NCI-H2171 treated with DMSO at 0.1 percent for 48 hours (cell line): ENCODE measurements around the gene UBE2J2.

Experiments used
- DNase-seq: peaks from one replicate; lab custom pipeline; 2025; lab: John Stamatoyannopoulos, UW

The UBE2J2 gene

DNA sequence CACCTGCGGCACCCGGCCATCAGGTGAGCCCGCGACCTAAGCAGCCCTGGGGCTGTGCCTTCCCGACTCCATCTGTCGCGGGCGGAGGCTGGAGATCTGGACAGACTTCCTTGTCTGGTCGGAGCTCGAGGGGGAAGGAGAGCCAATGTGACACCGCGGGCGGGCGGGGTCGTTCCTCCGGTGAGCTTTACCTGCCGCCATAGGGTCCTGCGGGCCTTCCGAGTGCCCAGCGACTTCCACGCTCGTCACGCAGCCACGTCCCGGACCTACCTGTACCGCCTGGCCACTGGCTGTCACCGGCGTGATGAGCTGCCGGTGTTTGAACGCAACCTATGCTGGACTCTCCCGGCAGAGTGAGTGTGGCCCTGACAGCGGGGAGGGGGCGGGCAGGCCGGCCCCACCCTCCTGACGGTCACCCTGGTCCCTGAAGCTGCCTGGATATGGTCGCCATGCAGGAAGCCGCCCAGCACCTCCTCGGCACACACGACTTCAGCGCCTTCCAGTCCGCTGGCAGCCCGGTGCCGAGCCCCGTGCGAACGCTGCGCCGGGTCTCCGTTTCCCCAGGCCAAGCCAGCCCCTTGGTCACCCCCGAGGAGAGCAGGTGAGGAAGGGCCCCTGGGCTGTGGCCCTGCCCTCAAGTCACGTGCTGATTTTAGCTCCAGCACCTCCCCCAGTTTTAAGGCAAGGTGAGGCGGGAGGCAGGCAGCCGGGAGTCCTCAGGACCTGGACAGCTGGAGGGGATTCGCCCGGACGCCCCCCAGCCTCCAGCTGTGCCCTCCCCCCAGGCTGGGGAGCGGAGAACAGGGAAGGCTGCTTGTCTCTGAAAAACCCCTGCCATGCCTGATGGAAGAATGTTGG is 35.8 kb upstream of the UBE2J2 start:
- peak; percentile 22 for DNase-seq

DNA sequence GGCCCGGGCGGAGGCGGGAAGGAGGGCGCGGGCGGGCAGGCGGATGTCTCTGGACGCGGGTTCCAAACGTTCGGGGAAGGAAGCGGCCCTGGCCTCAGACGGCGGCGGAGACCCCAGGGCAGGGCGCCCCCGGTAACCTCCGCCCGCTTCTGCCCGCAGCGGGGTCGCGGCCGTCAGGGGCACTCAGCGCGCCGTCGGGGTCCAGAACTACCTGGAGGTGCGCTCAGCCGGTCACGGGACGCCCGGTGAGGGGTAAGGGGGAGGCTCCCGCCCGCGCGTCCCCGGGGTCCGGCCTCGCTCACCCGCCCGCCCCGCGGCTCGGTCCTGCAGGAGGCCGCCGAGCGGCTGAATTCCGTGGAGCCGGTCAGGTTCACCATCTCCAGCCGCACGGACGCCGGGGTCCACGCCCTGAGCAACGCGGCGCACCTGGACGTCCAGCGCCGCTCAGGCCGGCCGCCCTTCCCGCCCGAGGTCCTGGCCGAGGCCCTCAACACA is 35.1 kb upstream of the UBE2J2 start:
- no peak for DNase-seq

DNA sequence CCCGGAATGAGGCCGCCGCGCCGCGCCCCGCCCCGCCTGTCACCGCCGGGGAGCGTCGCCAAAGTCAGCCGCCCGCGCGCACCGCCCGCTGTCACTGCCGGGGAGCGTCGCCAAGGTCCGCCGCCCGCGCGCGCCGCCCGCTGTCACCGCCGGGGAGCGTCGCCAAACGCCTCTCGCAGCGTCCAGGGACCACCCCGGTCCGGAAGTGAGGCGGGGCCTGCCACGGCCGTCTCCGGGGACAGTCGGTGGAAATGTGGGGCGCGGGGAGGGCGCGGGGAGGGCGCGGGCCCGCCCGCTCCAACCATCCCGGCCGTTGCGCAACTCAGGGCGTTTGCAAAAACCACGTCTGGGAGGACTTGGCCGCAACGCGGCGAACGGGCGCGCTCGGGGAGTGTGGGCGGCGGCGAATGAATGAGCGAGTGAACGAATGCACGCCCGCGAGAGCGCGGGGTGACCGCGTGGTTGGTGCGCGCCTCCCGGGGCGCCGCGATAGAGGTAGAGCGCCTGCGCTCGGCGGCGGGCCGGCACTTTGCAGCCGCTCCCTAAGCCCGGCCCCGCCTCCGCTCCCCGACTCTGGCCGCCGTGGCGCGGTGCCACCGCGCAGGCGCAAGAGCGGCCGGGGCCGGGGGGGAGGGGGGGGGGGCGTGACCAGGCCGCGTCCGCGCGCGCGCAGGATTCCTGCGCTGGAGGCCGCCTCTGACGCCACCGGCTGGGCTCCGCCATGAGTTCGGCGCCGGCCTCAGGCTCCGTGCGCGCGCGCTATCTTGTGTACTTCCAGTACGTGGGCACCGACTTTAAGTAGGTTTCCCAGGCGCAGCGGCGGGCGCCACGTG is 34.5 kb upstream of the UBE2J2 start, which contains the start of the genes ACAP3 and PUSL1:
Gene ACAP3 (minus strand): TSS at position 8 of the 833 bp plus-strand sequence. CDS start 115 bp downstream, outside the sequence.
Gene PUSL1 (plus strand): TSS at position 675 of the 833 bp plus-strand sequence. CDS start 47 bp downstream, at position 722.
- DNase-seq, result peak; percentile 92

DNA sequence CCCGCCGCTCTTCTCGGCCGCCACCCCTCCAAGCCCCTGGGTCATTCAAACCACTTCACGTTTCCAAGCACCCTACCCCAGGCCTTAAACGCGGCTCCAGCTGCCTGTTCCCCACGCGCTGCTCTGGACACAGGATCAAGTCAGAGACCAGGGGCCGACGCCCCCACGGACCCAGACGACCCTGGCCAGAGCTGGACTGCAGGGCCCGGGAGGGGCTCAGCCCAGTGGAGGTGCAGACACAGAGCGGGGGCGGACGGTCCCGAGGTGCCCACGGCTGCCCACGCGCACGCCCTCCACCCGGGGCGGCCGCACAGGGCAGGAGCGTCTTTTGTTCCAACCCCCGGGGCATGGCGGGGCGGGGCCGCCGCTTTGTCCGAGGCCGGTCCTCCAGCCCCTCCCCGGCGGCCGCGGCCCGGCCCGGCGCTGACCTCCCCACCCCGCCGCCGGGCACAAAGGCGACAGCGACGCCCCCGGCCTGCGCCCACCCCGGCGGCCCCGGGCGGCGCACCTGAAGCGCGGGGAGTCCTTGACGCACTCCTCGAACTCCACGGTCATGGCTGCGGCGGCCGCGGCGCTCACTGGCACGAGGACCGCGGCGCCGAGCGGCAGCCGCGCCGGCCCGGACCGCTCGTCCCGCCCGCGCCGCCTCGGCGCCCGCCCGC is 33.7 kb upstream of the UBE2J2 start:
- no peak for DNase-seq

DNA sequence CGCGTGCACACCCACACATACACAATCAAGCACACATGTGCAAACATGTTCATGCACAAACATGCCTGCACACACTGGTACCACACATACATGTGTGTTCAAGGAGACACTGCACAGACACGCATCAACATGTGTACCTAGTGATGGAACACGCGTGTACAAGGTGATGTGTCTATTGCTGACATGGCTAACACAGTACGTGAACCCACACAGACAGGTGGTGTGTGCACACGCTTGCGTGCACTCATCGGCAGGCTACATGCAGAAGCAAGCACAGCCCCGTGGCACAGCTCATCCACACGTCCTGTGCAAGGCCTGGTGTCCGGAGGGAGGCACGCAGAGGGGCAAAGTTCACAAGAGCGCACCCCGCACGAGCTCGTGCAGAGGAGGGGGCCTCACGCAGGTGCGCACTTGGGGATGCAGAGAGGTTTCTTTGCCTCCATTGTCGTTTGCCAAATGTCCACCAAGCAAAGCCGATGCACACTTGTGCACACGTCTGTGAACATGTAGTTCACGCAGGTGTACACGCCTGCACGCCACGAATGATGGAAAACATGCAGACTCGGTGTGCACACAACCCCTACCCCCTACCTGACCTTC is 33.1 kb upstream of the UBE2J2 start:
- DNase-seq, result peak; percentile 54

DNA sequence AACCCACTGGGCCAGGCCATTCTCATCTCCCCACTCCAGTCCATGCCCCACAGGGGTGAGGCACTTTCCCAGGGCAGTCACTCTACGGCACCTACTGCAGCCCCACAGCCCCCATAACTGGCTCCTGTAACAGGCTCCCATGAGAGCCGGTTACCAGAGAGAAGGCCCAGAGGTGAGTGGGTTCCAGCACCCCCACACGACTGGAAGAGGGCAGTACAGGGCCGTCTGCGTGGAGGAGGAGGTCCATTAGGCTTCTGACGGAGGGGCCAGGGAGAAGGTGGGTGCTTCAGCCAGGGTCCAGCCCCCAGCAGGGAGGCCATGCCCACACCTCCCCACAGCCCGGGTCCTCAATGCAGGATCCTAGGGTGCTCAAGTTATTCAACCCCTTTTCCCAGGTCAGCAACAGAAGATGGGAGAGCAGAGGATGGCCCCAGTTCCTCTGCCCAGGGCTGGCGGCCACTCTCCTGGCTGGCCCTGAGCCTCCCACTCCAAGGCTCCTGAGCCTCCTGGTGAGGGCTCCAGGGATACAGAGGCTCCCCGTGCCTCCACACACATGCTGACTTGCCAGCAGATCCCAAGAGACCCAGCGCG is 32.5 kb upstream of the UBE2J2 start:
- peak; percentile 61 for DNase-seq

DNA sequence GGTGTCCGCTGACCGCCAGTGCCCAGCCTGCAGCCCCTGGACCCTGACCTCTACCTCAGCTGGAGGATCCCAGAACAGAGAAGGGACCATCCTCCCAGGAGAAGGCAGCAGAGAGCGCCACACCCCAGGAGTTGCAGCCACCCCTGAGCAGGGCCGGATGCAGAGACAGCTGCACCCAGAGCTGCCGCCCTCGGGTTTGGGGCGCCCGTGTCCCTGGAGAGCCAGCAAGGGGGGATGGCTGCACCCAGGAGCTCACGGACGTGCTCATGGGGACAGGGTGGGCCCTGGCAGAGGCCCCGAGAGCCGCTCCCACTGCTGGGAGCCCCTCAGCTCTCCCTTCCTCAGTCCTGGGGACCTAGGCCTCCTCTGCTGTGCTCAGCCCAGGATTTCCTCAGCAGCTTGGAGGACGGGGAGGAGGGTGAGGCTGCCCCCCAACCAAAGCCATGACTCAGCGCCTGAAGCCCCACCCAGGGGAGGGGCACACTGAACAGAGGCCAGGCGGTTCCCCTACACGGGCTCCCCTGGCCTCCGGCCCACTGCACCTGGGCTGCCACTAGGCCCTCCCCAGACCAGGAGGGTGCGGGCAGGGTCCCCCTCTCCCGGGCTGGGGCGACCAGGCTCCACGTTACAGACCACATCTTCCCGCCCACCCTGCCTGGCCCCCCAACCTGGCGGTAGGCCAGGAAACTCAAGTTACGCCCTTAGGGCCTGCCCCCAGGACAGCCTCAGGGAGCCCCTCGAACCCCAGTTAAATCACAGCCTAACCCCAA is 31.8 kb upstream of the UBE2J2 start:
- DNase-seq, result peak; percentile 85

DNA sequence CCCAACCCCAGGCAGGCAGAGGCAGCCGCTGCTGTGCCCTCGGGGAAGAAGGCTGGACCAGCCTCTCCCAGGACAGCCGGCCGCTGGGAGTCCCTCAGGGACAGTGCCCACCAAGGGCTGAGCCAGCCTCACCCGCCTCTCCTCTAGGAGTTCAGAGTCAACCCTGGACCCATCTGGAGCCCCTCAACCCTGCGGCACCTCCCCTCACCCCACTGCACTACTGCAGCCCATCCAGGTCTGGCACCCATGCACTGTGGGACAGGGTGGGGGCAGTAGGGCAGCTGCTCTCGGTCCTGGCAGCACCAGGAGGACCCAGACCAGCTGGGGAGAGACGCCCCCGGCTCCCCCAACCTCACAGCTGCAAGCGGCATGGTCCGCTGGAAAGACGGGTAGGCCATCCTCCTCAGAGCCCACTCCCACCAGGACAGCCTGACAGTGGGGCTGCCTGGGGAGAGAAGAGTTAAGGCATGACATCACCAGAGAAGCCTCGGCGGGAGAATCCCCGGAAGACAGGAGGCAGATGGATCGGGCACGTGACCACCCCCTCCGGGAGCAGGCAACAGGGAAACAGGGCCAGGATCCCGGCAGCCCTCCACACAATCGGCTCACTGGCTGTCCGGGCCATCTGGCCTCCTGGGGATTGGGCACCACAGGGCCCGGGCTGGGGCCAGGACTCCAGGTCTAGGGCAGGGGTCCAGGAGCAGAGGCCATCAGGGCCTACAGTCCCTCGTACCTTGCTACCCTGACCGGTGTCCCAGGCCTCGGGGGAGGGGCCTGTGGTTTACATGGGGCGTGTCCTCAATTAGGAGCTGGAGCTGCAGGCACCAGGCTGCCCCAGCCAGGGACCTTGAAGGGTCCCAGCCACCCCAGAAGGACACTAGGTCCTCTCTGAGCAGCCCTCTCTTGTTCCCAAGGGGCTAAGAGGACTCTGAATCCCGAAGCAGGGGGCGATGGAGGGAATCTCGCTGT is 31.0 kb upstream of the UBE2J2 start:
- peak; percentile 96 for DNase-seq

DNA sequence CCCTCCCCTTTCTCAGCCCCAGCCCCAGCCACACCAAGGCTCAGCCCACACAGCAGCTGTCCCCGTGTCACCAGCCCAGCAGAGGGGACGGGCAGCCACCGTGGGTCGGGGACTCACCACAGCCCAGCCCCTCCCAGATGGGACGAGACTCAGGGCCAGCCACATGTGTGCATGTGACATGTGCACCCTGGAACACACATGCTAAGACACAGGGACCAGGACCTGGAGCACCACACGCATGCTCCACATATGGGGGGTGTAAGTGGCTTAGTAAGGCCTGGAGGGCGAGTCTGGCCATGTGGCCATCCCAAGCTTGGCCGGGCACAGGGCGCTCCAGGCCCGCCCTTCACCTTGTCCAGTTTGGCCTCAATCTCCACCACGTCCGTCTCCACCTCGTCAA is 30.1 kb upstream of the UBE2J2 start:
- no peak for DNase-seq

DNA sequence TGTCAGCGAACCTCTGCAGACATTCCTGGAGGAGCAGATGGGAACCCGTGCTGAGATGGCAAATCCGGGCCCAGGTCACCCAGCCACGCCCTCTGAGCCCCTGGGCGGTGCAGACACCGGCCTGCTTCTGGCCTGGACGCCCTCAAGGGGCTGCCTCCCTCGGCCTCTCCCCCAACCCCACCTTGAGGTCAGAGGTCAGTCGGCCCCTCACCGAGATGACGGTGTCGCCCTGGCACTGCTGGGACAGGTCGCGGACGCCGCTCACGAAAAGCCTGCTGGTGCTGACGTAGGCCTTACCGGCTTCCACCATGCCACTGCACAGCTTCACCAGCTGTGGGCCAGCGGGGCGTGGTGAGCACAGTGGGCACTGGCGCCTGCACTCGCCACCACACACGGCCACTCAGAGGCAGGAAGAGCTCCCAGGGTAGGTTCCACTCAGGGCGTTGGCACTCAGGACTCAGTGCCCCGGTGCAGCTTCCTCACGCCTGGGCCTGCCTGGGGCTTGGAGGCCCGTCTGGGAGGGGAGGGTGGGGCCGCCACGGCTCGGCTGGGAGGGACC is 29.4 kb upstream of the UBE2J2 start:
- DNase-seq, result peak; percentile 46

DNA sequence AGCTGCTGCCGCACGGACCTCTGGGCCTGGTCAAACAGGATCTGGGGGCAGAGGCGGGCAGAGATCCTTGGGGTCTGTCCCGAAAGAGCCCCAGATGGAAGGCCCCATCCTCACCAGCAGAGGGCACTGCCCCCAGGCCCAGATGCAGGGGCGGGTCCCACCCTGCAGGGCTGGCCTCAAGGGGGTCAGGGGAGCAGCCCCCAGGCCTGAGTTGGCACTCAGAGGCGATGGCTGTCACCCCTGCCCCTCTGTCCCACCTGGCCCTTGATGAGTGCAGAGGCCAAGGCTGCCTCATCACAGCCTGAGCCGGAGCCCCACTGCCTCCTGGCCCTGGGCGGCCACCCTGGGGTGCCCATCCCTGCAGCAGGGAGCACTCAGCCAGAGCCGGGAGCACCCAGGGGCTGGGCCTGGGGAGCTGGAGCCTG is 28.4 kb upstream of the UBE2J2 start:
- no peak for DNase-seq

DNA sequence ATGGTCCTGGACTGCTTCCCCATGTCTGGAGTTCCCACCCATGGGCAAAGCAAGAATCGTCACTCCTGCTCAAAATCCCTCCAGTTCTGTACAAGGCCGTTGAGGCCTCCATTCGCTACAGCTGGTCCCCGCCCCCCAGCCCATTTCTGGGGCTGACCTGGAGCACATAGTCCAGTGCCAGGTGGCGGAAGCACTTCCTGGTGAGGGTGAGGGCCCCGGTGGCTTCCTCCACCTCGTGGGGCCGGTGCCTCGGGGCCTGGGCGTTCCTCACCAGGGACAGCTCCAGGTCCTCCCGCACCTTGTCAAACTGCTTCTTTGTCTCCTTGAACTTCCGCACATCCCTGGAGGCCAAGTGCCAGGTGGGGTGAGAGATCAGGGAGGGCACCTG is 26.7 kb upstream of the UBE2J2 start:
- no peak for DNase-seq

DNA sequence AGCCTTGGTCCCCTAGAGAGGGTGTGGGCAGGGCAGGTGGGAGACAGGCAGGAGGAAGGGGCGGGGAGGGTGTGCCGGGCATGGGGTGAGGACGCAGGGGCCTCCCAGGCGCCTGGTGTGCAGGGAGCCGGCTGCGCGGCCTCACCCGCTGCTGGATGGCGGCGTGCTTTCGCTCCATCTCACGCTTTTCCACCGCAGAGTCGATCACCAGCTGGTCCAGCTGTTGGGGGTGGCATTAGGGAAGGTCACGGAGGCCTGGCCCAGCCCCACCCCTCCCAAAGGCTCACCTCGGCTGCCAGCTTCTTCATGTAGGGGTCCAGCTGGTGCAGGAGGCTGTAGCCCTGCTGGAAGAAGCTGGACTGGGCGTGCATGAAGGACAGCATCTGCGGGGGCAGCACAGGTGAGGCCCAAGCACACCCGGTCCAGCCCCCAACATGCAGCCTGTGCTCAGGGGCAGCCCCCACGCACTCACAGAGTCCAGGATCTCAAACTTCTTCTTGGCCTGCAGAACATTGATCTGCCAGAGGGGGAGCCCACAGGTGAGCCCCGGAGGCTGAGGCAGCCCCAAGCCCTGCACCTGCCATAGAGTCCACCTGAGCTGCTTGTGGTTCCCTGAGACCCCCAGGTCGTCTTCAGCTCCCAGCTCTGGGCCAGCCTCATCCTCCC is 26.2 kb upstream of the UBE2J2 start:
- DNase-seq, result peak; percentile 49

DNA sequence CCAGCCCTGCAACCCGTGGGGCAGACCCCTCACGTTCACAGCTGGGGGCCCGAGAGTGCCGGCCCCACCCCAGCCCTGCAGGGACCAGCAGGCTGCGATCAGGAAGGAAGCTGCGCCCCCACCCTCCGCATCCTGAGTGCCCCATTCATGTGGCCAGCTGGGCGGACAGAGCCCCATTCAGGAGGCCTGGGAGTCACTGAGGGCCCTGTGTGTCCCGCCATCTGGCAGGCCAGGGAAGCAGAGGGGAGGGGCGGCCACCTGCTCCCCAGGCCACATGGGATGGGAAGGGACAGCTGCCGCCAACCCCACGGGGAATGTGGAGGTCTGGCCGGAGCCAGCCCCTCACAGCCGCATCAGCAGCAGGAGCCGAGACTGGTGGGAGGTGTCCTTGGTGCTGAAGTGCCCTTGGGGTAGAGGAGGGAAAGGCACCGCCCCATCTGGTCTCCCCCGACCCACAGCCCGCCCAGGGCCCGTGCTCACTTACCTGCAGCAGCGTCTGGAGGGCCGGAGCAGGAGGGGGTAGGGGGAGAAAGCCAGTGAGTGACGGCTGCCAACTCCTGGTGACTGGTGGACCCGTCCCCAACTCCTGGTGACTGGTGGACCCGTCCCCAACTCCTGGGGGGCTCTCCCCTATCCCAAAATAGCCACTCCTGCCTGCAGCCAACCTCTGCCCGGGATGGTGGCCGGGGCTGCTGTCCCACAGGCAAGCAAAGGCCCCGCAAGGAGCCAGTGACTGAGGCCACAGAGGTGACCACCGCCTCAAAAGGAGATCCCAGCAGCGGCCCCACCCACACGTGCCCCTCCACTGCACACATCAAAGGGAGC is 25.4 kb upstream of the UBE2J2 start:
- DNase-seq, result peak; percentile 83

DNA sequence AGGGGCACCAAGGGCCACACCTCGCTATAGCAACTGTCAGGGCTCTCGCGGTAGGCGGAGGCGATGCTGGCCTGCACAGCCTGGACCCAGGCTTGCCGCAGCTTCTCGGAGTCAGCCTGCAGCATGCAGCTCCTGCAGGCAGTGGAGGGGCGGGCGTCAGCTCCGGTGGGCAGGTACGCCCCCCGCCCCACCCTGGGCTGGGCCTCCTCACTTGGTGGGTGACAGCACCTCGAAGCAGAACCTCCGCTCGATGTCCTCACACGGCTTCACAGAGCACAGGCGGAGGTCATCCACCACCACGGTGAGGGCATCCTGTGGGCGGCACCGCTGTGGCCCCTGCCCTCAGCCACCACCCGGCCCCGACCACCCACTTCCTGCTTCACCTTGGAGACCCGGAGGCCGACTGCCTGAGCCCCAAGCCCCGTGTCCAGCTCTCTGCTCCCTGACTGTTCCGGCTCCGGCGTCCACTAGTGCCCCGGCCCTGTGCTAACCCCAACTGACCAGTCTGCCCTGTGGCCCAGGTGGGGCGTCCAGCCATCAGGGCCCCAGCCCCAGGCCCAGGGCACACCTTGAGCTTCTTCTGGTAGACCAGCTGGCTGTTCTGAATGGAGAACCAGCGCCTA is 24.3 kb upstream of the UBE2J2 start:
- no peak for DNase-seq

DNA sequence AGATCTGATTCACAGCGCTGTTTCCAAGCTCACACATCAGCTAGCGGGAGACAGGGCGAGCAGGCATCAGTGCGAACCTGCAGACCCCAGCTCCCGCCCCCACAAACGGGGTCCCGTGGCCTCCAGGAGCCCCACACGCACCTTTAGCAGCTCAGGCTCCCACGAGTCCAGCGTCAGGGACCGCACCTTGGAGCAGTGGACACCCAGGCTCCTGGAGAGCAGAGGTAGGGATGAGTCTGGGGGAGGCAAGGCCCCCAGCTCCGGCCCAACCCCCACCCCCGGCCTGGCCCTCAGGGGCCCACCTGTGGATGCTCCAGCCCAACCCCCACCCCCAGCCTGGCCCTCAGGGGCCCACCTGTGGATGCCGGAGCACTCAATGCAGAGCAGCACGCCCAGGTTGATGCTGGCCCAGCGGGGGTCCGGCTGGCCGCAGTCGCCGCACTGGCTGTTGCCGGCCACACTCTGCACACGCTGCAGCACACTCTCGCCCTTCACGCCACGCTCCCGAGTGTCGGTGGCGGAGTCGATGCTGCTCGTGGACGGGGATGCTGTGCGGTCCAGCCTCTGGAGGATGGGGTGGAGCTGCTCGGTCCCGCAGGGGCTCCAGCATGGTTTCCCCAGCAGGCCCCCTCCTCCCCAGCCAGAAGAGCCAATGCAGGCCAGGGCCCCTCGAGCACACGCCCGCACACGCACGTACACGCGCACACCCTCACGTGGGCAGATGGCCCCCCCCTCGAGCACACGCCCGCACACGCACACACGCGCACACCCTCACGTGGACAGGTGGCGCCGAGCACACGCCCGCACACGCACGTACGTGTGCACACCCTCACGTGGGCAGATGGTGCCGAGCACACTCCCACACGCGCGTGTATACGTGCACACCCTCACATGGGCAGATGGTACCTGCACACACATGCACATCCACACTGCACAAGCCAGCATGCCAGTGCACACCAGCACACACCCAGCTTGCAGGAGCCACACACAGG is 22.7 kb upstream of the UBE2J2 start:
- DNase-seq, result no peak
